ENCODE results near the gene RFC2.

Gene RFC2

DNA sequence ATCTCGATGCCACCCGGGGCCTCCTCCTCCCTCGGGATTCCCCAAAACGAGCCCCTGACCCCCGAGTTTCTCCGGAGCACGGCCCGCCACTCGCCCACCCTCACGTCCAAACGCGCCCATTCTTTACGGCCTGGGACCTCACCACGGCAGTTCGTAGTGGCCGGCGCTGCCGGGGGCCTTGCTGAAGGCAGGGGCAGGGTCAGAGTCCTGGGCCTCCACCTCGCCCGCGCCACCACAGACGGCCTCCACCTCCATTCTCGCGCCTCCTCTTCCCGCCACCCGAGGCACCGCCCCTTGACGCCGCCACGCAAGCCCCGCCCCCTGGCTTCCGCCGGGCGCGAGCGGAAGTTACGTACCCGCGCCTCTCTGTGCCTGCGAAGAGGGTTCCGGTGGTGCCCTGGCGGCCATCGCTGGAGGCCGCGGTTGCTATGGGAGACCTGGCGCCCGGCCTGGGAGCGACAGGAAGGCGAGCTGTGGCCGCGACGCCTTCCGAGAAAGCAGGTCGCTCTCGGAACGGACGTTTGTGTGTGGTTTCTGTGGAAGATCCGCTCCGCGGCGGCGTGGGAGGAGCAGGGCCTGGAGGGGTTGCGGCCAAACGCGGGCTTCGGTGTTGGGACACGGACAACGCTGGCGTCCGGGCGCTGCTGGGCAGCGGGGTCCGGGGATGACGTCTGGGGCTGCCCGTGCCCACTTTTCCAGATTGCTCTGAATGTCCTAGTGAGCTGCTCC is at the start of gene RFC2:
Gene RFC2 (minus strand): TSS at position 271 of the 729 bp plus-strand sequence. CDS start 16 bp downstream, at position 255.
- DNase-seq: peak; percentile 99

DNA sequence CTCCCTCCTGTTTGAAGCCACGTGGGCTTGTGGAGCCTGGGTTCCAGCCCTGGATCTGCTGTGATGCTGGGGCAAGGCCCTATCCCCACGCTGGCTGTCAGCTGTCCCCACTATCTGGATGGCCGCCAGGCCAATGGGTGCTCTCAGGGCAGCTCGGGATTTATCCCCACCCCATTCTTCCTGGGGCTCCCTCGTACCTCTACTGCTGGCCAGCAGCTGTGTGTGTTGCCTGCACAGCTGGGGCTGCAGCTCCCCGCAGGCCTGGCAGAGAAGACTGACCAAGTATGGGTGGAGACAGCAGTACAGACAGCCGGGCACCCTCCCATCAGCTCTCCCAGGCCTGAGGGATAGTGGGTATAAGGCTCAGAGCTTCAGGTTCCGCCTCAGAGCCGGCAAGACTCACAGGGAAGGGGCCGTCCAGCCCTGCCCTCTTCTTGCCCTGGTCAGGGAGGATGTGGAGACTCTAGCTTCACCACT is 48.6 kb upstream of the RFC2 start:
- DNase-seq: no peak

DNA sequence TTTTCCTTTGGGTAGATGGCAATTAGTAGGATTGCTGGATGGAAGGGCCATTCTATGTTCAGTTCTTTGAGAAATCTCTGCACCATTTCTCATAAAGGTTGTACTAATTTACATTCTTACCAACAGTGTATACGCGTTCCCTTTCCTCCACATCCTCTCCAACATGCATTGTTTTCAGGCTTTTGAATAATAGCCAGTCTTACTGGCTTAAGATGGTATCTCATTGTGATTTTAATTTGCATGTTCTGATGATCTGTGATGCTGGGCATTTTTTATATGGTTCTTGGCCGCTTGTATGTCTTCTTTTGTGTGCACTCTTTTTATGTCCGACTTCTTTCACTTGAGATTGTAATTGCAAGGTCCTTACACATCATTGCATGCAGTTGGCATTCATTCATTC is 46.7 kb upstream of the RFC2 start:
- DNase-seq: no peak

DNA sequence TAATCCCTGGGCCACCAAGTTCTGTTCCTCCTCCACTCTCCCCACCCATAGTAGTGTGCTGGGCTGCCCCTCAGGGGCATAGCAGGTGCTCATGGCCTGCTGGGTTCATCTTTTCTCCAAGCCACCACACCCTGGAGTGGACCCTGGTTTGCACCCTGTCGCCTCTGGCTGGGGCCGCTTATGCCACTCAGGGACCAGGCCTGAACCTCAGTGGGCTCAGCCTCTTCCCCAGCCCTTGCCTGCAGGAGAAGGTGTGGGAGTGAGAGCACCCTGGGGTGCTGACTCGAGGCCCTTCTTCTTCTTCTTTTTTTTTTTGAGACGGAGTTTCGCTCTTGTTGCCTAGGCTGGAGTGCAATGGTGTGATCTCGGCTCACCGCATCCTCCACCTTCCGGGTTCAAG is 45.2 kb upstream of the RFC2 start:
- no peak for DNase-seq

DNA sequence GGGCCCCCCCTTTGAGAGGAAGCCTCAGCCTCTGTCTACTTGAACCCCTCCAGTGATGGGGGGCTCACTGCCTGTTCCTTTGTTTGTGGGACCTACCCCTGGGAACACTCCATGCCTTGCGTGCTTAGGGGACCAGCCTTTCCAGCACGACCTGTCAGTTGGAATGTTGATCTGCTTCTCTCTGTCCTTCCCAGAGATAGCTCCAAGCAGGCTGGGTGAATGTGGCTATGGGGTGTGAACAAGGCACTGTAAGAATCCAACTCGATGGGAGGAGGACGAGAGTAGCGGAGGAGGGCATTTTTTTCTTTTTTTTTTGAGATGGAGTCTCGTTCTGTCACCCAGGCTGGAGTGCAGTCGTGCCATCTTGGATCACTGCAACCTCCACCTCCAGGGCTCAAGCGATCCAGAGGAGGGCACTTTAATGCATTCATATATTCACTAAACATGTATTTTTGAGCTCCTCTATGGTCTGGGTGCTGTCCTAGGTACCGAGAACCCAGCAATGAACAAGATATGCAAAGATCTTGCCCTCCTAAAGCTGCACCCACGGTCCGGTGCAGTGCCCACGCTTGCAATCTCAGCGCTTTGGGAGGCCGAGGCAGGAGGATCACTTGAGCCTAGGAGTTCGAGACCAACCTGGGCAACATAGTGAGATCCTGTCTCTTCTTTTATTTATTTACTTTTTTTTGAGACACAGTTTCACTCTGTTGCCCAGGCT is 43.5 kb upstream of the RFC2 start:
- DNase-seq: no peak

DNA sequence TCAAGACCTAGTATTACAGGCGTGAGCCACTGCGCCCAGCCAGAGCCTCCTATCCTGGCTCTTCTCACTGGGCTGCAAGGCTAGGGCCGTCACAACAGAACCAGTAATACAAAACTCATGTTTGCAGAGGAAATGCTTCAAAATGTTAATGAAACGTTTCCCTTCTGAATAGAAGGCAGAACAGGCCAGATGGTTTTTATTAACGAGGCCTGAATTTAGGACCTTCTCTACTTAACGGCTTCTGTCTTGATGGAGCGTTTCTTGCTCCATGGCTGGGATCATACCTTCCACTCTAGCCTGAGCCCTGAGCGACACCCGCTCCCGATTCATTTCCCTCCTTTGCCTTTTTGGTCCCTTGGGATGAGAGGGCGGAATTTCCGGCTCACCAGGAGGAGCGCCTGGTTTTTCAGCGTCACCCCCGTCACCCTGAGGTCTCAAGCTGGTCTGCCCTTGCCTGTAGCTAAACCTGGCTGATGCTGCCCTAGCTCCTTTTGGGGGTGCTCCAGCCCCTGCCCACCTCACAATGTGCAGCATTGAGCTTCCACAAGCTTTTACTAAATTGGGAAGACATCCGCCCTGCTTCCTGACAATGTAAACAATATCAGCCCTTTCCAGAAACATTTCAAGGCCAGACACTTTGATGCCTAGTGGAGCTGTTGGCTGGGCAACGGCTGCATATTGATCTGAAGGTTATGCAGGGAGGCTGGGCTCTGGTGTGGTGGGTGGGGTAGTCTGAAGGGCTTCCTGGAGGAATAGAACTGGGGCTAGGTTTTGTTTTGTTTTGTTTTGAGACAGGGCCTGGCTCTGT is 40.2 kb upstream of the RFC2 start:
- DNase-seq: no peak

DNA sequence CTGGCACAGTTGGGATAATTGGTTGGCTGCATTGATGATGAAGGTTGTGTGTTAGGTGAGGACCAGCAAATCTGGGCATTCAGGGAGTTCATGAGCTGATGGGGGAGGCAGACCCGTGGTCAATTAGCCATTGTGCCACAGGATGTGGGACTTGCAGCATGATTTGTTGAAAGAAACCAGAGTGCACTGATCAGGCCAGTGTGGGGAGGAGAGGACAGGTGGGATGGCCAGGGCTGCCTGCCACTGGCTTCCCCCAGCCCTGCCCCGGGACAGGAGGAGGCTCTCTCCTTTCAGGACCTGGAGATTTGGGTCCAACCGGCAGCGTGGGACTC is 39.3 kb upstream of the RFC2 start:
- no peak for DNase-seq

DNA sequence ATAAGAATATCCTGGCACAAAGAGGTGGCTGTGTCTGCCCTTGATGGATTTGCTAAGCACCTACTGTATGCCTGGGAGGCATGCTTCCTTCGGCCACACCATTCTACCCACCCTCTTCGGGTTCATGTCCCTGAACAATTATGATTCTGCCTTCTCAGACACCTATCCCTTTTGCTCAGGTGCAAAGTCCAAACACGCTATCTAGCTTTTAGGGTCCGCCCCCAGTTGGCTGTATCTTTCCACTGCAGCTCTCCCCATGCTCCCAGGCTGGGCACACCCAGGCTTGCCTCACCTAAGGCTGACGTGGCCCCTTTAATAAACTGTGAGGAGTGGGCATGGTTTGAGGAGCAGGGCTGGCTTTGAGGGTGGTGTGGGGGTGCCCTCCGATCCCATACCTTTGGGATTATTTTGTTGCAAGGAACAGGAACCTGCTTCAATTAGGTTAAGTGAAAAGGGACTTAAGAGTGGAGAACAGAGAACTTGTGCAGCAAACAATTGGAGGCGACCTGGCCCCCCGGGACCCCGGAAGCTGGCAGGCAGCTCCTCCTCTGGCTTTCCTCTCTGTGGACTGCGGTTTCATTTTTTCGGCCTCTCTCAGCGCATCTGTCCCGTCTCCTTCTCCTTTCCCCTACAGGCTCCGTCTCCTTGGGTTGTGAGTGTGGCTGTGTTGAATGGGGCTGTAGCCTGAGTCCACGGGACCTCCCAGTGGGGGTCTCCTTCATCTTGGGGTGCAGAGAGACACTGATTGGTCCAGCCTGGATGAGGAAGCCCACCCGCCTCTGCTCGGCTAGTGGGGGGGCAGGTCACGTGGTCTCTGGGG is 38.8 kb upstream of the RFC2 start:
- no peak for DNase-seq

DNA sequence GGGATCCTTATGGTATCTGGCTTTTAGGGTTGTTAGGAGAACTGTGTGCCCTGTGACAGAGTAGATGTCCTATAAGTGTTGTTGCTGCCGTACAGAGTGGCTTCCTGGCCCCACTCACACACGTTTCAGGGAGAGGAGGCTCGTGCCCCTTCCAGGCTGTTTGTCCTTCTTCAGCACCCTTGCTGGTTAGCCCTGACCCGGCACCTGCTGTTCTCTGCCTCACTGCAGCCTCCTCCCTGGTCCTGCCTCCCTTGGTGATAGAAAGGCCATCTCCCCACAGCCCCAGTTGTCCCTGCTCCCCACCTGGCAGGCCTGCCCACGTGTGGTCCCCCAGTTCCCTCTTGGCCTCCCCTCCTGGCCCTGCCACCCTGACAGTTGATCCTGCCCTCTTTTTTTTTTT is 37.3 kb upstream of the RFC2 start:
- DNase-seq: no peak

DNA sequence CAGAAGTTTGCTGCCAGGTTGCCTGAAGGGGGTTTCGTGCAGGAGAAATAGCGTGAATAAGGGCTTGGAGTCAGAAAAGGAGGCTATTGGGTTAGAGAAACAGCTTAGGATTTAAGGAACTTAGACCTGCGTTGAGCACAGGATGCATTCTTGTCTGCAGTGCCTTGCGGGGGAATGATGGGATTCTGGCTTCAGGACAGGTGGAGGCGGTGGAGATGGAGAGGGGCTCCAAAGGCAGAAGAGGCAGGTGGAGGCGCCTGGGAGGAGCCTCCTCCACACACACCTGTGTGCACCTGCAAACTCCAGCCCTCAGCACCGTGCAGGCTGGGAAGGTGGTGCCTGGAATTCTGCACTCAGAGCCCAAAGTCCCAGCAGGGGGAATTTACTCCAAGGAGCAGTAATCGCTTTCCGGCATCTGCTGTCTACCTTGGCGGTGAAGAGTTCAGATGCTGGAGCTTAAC is 36.8 kb upstream of the RFC2 start:
- no peak for DNase-seq

DNA sequence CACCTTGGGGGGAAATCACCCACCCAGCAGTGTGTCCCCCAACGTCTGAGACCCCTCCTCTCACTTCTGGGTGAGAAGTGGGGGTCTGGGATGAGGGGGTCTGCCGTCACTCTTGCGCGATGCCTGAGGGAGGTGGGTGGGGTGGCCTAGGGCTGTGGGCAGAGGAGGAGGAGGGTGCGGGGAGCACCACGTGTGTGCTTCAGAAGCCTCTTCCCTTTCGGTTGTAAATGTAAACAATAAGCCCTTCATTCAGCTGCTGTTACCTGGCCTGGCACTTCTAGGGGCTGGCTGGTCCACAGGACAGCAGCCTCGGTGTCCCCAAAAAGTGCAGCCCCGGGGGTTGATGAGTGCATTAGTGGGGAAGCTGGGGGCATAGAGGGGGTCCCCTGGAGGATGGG is 36.4 kb upstream of the RFC2 start:
- DNase-seq: no peak

DNA sequence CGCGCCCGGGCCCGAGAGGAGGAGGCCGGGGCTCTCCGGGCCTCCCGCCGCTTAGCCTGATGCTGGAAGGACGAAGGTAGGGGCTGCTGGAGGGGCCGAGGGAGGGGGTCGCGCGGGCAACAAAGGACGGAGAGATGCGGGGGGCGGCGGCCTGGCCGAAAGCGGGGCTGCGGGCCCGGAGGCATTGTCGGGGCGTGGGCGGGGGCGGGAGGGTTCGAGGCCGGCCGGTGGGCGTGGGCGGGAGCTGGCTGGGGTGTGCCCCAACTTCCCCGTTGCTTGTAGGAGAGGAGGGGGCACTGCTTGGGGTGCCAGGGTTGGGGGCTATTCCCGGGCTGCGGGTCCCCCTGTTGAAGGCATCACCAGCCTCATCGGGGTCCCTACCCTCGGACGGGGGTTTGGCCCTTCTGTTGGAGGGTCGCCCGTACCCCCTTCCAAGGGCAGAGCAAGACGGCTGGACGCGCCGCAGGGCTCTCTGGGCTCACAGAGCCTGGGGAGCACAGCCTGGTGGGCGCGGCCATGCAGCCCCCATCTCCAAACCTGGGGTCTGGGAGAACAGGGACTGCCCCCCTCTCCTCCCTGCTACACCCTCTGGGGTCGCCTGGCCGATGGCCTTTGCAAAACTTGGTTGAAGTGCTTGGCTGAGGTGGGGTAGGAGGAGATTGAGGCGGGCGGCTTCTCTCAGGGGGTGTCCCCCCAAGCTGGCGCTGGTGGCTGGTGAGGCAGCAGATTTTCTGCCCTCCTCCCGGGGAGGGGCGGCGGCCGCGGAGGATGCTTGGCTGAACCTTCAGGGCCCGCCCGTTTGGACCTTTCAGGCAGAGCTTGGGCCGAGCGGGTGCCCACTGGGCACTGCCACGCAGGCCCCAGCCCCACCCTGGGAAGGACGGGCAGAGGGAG is 35.7 kb upstream of the RFC2 start:
- DNase-seq: no peak

DNA sequence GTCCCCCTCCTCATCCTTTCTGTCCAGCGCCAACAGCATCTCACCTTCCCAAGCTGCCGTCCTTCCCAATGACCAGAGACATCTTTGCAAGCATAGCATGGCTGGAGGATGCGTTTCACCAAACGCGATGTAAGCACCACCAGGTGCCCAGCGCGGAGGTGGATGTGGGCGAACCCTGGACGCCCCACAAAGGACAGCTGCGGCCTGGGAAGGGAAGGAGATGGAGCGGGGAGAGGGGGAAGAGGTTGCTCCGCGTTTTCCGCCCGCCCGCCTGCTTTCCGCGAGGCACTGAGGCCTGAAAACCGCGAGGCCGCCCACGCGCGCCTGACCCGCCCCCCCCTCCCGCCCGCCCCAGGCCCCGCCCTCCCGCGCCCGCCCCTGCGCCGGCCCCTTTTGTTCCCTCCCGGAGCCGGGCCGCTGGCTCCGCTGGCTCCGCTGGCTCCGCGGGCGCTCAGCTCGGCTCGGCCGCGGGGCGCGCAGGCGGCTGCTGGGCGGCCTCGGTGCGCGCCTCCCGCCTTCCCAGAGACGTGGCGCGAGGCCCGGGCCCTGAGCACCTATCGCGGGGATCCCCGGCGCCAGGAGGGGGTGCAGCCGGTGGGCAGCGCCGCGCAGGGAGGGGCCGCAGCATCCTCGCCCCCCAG is 34.9 kb upstream of the RFC2 start, which contains the start of gene CLIP2:
Gene CLIP2 (plus strand): TSS at position 390 of the 641 bp plus-strand sequence. CDS start 28,140 bp downstream, outside the sequence.
- peak; percentile 73 for DNase-seq

DNA sequence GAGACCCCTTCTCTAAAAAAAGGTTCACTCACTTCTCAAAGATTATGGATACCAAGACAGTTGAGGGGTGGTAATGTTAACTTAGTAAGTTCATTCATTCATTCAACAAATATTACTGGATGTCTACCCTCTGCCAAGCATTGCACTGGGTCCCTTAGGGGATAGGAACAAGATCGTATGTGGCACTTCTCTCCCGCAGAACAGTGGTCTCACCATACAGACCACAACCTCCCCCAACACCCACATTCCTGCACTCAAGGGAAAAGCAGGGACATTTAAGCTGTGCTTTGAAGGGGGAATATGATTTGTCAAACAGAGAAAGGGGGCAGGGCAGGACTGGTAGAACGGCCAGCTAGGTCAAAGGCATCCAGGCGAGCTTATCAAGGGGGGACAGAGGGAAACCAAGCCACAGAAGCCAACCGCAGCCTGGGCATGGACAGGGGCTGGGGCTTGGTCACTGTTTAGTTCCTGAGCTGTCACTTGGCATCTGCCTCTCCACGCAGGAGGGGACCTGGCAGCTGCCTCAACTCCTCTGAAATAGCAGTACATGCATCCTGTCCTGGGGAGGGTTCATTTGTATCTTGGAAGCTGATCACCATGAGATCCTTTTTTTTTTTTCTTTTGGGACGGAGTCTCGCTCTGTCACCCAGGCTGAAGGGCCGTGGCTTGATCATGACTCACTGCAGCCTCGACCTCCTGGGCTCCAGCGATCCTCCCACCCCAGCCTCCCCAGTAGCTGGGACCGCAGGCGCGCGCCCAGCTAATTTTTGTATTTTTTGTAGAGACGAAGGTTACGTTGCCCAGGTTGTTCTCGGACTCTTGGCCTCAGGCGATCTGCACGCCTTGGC is 34.1 kb upstream of the RFC2 start:
- DNase-seq: no peak

DNA sequence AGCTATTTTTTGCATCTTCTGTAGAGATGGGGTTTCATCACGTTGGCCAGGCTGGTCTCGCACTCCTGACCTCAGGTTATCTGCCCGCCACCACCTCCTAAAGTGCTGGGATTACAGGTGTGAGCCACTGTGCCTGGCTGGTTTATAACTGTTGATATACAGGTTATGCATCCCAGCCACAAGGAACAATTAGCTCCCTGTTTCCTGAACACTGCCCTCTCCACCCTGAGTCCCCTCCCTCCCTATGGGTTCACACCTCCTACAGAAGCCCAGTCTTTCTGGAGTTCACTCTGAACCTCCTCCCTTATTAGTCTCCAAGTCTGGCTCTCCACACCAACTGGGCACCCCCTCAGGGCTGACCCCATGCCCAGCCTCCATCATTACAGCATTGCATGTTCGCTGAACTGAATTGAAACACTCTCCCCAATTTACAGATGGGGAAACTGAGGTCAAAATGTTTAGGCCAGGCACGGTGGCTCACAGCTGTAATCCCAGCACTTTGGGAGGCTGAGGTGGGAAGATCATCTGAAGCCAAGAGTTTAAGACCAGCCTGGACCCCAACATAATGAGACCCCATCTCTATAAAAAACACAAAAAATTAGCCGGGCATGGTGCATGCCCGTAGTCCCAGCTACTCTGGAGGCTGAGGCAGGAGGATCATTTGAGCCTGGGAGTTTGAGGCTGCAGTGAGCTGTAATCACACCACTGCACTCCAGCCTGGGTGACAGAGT is 33.3 kb upstream of the RFC2 start:
- DNase-seq: no peak

DNA sequence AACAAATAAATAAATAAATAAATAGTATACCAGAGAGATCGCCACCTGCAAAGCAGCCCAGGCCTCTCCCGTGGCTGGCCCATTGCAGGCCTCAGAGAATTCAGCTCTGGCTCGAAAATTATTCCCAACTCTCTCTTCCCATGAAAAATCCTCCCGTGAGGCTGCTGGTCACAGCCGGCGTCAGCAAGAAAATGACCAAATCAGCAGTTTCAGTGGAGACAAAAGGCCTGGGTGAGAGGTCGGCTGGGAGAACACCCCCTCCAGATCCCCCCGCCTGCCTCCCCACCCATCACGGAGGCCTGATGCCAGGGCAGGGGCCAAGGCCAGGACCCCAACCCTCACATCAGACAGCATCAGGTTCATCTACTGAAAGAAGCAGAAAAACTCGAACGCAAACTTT is 31.9 kb upstream of the RFC2 start:
- DNase-seq: no peak

DNA sequence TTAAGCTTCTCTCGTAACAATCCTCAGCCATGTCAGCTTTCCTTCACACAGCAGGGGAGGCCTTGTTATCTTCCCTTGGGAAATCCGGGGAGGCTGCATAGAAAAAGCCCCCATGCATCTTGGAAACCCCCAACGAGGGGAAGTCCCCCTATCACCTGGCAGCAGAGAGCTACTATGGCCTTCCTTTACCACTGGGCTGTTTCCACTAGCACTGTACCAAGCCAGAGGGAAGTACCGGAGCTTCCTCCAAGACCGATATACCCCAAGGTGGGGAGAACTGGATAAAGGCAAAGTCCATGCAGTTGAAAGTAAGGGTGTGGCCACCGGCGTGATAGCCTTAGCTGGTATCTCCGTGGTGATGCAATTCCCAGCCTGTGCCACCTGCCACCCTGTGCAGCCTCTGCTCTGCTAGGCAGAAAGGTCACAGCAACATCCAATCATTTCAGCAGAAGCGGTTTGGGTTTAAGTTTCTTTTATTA is 30.6 kb upstream of the RFC2 start:
- DNase-seq: no peak

DNA sequence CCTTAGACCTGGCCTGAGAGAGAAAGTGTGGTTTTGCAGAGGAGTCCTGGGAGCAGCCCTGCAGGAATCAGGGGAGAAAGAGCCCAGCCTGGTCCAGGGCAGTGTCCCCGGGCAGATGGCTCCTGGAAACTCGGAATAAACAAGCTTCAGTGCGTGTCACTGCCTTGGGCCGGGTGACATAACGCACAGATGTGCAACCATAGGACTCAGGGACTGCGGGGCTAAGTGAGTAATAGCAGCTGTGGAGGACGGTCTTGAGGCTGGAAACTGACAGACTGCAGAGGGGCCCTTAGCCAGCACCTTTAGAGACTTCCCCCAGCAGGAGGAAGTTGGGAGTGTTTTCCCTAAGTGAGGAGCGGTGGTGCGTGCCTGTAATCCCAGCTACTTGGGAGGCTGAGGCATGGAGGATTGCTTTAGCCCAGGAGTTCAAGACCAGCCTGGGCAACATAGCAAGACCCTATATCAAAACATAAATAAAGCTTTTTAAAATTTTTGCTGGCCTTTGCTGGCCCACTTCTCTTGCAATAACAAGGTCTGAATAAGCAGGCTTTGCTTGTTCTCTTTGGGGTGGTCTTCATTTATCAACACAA is 29.8 kb upstream of the RFC2 start:
- DNase-seq: no peak

All from activated CD4-positive, alpha-beta T cell treated with anti-CD3 and anti-CD28 coated beads, Interleukin-2, Interleukin-6, amounts not matched to agents 100 ng/mL and 50 ng/mL, durations not matched to agents 16 hours and 8 hours (primary cell).